Sciatic nerve (tissue), 2 donors: Measurements from ENCODE around the gene DOCK8. TPM values are rescaled to one million over a fixed set of nuclear protein-coding genes. Genes with fewer than 3 reads are reported as not detected.
"Not testable (repeated sequence)": the region's sequence is repeated elsewhere in the genome, so short reads cannot be mapped to it uniquely, and the experiment has no call there.

Source experiments
- ATAC-seq: fragments of 200-7000 bp; cut with Tn5 transposase; one replicate; pipeline ENCODE4 v1.9.1; 2020; ENCODE audit warnings: mild to moderate bottlenecking, moderate library complexity
- DNase-seq: peaks from one replicate; pipeline ENCODE4 v3.0.0-alpha.2; 2020; ENCODE audit warnings: low spot score
- intact Hi-C: fragments of 100-400 bp; cut with DNase I; formaldehyde crosslinking; loops from one replicate; pipeline ENCODE4 v1.14.2; 2022
- total RNA-seq: library from RNA; stranded (reverse); fragmentation: NEBNext Ultra II Directional; extraction: Animal tissue kit (Norgen Biotek cat#: 25700); gene quantifications from one replicate; pipeline ENCODE4 v1.2.1, GENCODE V29; 2021
- donor health status: DM: no; HTN: no; CAD: no.
- donor health status: DM: no; HTN: no; CAD: no.

DOCK8 gene
- total RNA-seq, 1 donor from 2014 or later, result 31.4 TPM

DNA sequence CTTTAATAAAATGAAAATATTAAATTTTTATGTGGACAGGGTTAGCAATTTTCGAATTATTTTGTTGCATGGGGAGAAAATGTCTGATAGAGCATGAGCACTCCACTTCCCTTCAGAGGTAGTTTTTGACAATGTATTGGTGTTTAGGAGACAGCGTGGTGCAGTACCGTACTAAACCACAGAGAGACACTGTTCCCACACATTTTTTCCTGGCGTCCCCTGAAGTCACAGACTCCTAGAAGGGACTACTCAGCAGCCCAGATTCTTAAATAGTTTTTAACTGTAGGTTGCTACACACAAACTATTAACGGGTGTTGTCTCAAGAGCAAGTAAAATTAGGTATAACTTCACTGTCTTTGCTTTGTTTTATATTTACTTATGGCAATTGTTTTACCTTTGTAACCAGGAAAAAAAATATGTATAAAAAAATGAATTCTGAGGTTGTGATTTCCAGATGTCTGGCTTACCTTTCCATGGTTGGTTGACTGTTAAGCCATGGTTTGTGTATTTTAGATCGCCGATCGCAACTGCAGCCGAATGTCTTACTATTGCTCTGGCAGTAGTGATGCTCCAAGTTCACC is 171.2 kb downstream of the DOCK8 start:
- intact Hi-C loops, result no loop called here
- ATAC-seq (peak; percentile 87), DNase-seq (no peak)

DNA sequence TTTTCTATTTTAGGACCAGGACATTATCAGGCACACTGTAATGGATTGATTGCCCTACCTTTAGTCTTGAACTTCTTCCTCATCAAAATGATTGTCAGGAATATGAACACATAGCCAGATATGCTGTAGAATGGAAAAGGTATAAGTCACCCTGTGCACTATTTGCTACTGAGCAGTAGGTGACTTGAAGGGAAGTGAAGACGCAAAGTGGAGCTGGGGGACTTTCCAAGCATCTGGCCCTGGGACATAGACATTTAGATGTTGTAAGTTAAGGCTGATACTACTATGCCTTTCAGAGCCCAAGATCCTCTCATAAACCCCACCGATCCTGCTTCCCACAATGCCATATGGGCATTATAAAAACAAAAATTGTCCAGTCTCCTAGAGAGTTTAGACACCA is 174.5 kb downstream of the DOCK8 start:
- intact Hi-C loops, result no loop called here
- DNase-seq, result no peak

DNA sequence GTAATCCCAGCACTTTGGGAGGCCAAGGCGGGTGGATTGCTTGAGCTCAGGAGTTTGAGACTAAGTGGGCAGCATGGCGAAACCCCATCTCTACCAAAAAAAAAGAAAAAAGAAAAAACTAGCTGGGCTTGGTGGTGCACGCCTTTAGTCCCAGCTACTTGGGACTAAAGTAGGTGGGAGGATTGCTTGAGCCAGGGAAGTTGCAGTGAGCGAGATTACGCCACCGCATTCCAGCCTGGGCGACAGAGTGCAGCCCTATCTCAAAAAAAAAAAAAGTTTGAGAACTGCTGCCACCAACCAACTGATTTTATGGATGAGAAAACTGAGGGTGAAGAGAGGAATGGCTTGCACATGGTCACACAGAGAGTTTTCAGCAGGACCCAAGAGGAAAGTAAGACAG is 175.1 kb downstream of the DOCK8 start:
- ATAC-seq (no peak), DNase-seq (no peak)
- intact Hi-C loops, result no loop called here

More for the DNA sequence above, 174.5 kb downstream of the DOCK8 start:
- no peak for ATAC-seq

DNA sequence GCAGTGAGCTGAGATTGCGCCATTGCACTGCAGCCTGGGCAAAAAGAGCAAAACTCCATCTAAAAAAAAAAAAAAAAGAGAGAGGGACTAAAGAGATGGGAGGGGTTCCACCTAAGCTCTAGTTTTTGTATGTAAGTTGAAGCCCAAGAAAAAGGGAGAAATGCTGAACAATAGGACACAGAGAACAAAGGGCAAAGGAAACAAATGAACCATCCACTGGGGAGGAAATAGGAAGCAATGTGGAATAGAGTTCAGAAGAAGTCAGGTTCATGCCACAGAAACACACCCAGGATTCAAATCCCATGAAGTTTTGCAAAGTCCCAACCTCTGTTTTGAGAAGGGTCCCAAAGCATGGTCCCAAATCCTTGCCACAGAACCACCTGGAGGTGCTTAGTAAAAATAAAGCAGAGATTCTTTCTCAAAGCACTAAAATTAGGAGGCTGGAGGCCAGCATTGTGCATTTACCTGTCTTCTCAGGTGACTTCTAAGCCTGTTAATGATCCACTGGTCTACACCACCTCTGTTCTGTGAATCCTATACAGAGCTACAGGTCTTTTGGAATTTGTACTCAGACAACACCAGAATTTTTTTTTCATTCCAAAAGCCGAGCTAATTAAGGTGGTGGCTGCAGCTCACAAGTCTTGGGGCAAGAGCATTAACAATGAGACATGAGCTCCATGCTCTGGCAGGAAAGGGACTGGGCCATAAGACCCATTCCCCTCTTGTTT is 177.6 kb downstream of the DOCK8 start:
- ATAC-seq (no peak), DNase-seq (no peak)
- intact Hi-C loops, result no loop called here

DNA sequence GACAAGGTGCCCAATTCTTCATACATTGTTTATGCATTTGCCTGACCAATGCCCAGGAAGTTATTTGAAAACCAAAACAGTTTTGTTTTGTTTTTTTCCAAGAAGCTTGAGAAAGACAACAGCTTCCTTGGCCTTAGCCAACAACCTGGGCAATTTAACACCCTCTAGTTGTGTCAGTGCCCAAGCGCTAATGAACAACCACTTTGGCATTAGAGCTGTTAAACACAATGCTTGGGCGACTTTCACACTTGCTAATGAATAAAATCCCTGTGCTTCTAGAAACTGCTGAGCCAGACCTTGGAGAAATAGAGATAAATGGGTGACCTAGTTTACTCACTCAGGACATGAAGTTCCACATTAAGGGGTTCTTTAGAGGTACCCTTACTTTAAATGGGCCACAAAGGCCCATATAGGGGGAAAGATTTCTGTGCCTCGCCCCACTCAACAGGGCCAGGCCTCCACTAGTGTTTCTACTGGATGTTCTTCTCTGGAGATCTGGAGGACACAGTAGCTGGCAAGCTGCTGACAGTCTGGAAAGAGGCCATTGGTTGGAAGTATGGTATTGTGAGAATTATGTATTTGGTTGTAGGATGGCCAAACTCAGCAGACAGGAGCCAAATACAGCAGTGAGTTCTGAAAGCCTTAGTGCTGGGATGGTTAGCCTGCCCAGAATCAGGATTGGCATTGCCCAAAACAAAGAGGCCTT is 179.8 kb downstream of the DOCK8 start:
- no peak for DNase-seq
- intact Hi-C loops, result no loop called here
- ATAC-seq, result no peak

DNA sequence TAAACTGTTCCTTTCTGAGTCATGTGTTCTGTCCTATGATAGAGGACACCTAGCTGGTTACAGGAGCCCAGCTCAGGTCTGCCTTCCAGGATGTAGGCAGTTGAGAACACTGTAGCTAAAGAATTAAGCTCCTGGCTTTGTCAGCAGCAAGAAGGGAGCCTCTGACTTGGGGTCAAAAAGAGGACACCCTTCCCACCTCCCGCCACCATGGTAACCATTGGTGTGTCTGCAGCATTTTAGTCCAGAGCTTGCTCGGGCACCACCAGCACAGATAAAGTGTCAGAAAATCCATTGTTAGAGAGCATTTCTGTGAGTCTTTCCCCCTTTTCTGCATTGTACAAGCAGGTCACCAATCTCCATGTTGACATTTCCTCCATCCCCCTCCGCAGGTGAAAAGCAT is 181.7 kb downstream of the DOCK8 start:
- ATAC-seq (no peak), DNase-seq (no peak)
- intact Hi-C loops, result no loop called here

DNA sequence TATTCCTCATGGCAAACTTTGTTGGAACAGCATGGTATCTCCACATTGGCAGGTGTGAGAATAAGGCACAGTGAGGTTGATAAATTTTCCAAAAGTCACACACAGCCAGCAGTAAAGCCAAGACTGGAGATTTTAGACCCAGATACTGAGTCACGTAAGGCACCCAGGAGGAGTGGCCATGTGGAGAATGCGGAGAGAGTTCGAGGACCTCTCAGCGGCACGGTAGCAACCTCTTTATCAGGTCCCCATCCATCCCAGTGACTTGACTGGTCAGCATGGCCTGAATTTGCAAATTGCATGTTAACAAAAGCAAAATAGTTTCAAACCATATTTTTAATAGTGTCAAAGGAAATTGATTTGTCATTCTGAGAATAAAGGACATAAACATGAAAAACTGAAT is 183.4 kb downstream of the DOCK8 start:
- no peak for DNase-seq
- ATAC-seq, result no peak
- intact Hi-C loops, result no loop called here

DNA sequence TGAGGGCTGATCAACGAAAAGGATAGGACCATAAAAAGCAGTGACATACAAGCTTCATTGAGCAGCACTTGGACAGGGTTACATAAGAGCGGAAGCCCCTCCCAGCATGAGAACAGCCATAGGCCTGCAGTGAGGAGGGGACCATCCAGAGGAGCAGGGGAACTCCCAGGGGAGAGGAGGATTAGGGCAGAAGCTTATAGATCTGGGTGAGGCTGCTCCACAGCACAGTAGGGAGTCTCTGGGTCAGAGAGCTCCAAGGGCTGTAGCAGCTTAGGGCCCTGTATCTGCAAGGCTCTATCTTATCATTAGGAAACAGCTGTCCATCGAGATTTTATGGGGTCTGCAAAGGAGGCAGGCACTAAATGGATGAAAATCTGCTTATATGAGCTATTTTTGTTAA is 186.6 kb downstream of the DOCK8 start:
- intact Hi-C loops, result no loop called here
- ATAC-seq, result no peak

DNA sequence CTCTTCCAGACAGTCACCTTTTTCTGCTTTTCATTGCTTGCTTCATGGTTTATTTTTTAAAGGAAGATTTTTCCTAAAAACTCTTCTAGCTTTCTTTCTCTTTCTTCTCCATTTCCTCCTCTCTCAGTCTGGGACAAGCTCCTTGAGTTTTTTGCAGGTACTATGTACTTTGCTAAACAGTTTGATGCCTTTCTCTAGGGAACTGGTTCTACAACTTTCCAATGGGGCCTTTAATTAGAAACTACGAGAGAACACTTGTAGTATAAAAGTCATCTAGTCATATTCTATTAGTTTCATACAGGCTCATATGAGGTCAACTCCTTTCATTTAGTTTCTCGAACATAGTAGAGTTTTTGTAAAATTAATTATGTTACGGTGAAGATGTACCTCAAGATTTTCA is 189.6 kb downstream of the DOCK8 start:
- ATAC-seq, result no peak
- intact Hi-C loops, result no loop called here

More for the DNA sequence above, 186.6 kb downstream of the DOCK8 start:
- no peak for DNase-seq

DNA sequence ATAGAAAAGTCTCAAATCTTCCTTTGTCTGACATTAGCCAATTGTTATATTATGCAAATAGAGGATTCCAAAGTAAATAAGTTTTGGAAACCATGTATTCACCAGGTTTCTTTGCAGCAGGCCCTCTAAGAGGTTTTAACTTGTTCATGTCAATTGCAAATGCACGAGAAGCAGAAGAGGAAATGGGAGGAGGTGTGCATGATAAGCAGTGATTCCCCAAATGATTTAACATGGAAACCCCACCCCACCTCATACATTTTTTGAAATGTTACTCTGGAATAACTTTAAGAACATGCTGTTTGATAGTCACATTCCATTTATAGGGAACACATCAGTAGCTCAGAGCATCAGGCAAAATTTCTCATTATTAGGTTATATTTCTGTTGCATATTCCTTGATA is 190.7 kb downstream of the DOCK8 start:
- DNase-seq (no peak), ATAC-seq (no peak)
- intact Hi-C loops, result no loop called here

More for the DNA sequence above, 189.6 kb downstream of the DOCK8 start:
- DNase-seq, result no peak

DNA sequence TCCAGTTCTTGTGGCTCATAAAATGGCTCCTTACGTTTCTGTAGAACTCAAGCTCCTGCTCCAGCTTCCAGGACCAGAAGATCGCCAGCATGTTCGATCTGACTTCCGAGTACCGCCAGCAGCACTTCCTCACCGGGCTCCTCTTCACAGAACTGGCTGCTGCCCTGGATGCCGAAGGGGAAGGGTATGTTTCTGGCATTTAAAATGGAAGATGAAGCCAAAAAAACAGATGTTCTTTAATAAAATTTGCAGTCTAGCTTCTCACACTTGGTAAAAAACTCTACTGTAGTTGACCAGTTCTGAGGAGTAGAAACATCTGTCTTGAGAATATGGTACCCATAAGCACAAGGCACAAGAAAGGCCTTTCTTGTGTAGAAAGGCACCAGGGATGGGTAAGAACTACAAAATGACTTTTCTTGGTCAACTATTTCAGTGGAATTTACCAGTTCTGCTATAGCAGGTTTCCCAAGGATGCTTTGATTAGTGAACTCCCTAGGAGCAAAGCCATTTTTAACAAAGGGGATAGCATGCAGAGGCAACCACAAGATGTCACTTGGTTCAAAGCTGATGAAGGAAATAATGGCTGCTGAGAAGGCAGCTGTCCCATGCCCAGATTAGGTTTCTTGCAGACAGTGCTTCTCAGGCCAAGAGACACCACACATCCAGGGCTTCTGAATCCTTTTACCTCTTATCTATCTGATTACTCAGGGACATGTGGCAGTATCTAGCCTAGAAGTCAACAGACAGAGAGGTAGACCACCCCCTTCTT is 192.4 kb downstream of the DOCK8 start:
- DNase-seq (no peak), ATAC-seq (peak; percentile 78)
- intact Hi-C loops, result no loop called here

DNA sequence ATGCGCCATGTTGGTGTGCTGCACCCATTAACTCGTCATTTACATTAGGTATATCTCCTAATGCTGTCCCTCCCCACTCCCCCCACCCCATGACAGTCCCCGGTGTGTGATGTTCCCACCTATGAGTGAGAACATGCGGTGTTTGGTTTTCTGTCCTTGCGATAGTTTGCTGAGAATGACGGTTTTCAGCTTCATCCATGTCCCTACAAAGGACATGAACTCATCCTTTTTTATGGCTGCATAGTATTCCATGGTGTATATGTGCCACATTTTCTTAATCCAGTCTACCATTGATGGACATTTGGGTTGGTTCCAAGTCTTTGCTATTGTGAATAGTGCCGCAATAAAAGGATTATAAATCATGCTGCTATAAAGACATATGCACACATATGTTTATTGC is 195.0 kb downstream of the DOCK8 start:
- ATAC-seq, intact Hi-C loops: not testable (repeated sequence)

DNA sequence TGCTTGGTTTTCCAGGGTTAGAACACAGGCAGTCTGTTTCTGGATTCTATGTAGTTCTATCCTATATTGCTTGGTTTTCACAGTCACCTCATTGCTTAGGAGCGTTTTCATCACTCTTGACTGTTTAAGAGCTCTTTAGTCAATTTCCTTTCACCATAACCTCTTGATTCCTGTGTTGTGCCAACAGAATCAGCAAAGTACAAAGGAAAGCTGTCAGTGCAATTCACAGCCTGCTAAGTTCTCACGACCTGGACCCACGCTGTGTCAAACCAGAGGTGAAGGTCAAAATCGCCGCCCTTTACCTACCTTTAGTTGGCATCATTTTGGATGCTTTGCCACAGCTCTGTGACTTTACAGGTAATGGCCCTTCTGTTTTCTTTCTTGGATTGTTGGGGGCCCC is 199.9 kb downstream of the DOCK8 start:
- intact Hi-C loops, result no loop called here
- ATAC-seq, result no peak
- no peak for DNase-seq

More for the DNA sequence above, 195.0 kb downstream of the DOCK8 start:
- DNase-seq, result not testable (repeated sequence)

DNA sequence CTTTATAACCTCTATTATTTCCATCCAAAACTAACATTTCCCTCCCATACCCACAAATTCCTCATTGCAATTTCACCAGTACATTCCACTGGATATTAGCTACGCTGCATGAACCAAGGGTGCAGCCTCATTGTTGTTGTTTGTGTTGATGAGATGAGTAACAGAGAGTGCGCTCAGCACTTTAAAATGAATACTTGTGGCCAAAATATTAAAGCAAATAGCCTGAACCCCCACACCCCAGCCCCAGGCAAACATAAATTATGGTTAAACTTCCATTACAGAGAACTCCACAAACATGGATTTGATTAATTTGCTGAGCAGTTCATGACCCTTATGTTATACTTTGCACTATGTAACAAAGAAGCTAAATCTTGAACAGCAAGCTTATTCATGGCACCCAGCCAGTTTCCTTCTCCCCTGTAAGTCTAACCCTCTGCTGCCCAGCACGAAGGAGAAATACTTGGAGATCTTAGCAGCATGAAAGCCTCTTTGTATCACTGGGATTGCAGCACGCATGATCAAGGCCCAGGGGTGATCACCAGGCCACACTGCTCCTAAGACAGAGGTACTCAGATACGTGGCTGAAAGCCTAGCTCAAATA is 205.0 kb downstream of the DOCK8 start:
- intact Hi-C loops, result loop anchor here (5.0 kb wide), 1 partner anchor 63 kb away; no protein-coding TSS in a partner anchor
- peak; percentile 53 for ATAC-seq
- no peak for DNase-seq

DNA sequence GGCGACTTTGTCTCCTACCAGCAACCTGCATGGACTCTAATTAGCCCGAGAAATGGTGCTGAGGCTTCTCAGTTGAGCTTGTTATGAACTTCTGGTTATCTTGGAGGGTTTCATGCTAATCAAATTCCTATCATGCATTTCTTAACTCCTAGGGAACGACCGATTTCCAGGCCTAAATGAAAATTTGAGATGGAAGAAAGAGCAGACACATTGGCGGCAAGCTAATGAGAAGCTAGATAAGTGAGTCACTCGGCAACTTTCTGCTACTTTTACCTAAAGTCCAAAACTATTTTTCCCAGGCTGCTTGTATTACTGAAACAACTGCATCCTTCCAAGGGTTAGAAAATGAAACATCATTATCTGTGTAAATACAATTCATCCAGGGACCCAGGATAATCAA is 207.2 kb downstream of the DOCK8 start:
- intact Hi-C loops, result no loop called here
- ATAC-seq (no peak), DNase-seq (no peak)

DNA sequence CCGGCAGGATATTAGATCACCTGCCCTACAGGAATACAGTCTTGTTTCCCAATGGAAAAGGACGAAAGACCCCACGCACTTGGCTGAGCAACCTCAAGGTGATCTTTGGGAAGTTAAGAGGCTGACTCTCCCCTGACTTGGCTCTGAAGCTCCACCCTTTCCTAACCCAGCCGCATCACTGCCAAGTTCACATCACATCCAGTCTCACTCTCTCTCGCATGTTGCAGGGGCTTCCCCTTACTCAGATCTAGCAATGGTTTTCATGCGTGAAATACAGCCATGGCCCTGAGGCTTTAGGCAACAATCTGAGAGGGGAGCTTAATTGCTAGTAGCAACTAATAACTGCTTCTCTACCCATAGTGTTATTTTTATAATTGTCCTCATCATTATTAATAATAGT is 211.6 kb downstream of the DOCK8 start:
- no peak for ATAC-seq
- DNase-seq, result no peak
- intact Hi-C loops, result no loop called here

DNA sequence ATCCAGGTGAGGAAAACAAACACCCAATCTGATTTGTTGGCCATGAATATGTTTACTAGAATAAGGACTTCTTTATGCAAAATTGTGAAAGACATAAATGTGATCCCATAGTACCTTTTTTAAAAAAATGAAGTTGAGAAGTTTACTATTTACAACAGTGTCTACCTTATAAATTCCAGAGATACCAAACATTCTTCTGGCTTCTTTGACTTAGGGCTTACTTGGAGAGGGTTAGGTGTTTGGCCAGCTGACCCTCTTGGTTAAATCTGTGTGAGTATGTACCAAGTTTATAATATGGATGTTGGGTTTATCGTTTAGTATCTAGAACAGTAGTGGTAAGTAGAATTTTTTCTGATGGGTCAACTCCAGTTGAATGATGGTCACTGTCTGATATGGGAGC is 212.3 kb downstream of the DOCK8 start:
- ATAC-seq, result no peak
- DNase-seq, result no peak
- intact Hi-C loops, result no loop called here

DNA sequence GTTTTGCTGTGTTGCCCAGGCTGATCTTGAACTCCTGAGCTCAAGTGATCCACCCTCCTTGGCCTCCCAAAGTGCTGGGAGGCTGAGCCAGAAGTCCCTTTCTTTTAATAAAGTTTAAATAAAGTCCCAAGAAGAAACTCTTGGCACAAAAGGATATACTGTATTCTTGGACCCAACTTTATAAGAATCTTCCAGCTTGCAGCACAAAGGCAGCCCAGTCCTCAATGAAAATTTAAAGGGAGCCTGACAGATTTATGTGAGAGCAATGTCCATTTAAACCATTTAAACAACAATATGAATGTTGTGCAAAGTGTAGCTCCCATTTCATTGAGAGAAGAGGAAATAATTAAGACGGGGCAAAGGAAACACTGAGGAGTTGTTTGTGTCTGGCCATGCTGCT is 217.0 kb downstream of the DOCK8 start:
- DNase-seq (no peak), ATAC-seq (no peak)
- intact Hi-C loops, result no loop called here

DNA sequence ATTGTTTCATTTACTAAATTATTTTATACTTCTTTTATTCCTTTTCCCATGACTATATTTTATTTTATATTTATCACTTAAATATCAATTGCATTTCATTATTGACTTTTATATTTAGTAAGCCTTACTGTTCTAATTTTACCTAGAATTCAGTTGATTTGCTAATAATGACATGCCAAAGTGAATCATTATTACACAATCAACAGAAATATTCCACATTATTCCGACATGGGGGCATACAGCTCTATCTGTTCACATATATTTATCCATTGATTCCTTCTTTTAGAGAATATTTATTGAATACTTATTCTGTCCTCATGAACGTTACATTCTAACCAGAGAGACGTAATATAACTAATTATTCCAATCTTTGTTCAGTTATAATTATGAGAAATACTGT is 221.8 kb downstream of the DOCK8 start:
- no peak for DNase-seq
- ATAC-seq, result no peak
- intact Hi-C loops, result no loop called here
